ENCODE results near the gene IL1RAPL1. TPM values are rescaled to one million over a fixed set of nuclear protein-coding genes. Genes with fewer than 3 reads are reported as not detected.

IL1RAPL1 gene
- total and polyA plus RNA-seq, 9 of the 15 experiments (the other 6 are each of a cell fraction or from before 2014, with no cell fraction given), result 0.04 to 0.07 (median 0.04) TPM; not detected in 6

- Histone ChIP-seq H3K9ac (ENCODE audit: insufficient read depth in 1 of 2, low read depth in 2 of 2, low read length in 2 of 2) (no peak overlapping the region), H3K27me3 (ENCODE audit: control insufficient read depth in 2 of 2, insufficient read depth in 2 of 2, low read length in 2 of 2) (no peaks in the 10 kb centered on the region), H3K36me3 (ENCODE audit: control insufficient read depth, insufficient read depth, low read length) (no peaks in the 10 kb centered on the region), H3K4me3 (no peak overlapping the region), H3K27ac (ENCODE audit: extremely low read depth, low read depth, low read length) (no peak overlapping the region), H3K9me3 (replicated peaks; ENCODE audit: control insufficient read depth, insufficient read depth, low read depth, low read length) (no peaks in the 10 kb centered on the region), H2AFZ (ENCODE audit: low read depth, low read length) (no peak overlapping the region), H3K9me1 (ENCODE audit: control insufficient read depth, insufficient read depth, low read length) (no peaks in the 10 kb centered on the region), H3K4me1 (replicated peaks in 1 of 2; ENCODE audit: control insufficient read depth in 2 of 2, insufficient read depth in 2 of 2, low read length in 2 of 2) (no peaks in the 10 kb centered on the region), H4K20me1 (replicated peaks; ENCODE audit: control insufficient read depth, insufficient read depth, low read length) (no peaks in the 10 kb centered on the region), H3K79me2 (ENCODE audit: control insufficient read depth, insufficient read depth, low read length) (no peaks in the 10 kb centered on the region), H3K4me2 (ENCODE audit: insufficient read depth, low read length) (no peak overlapping the region)
- ChIA-PET CTCF (ENCODE audit: low intra/inter-chr PET ratio) (no interaction called here), POLR2A (no interaction called here)
- BruUV-seq (replicated peaks), result no TSS peak
- in situ Hi-C loops (cut with MboI), result no loop called here
- FAIRE-seq (no peak), DNase-seq (ENCODE audit: extremely low read depth in 1 of 4, low spot score in 3 of 4) (no peak), ATAC-seq (no peak)
- TF ChIP-seq PTRF (tag; IDR thresholded peaks at IDR 0.05) (no peak), OTX1 (CRISPR knock-in tag; IDR thresholded peaks at IDR 0.05) (no peak), CREB5 (CRISPR knock-in tag; IDR thresholded peaks at IDR 0.05) (no peak)
- intact Hi-C loops (cut with micrococcal nuclease), result no loop called here
- WGBS (ENCODE audit: insufficient coverage, low coverage, missing lambda C conversion rate), result 0% methylated on average over 2 of the region's 2 CpGs
Measured at GRCh38 chrX:29640106-29640505, 1052.9 kb downstream of the IL1RAPL1 start.

DNA sequence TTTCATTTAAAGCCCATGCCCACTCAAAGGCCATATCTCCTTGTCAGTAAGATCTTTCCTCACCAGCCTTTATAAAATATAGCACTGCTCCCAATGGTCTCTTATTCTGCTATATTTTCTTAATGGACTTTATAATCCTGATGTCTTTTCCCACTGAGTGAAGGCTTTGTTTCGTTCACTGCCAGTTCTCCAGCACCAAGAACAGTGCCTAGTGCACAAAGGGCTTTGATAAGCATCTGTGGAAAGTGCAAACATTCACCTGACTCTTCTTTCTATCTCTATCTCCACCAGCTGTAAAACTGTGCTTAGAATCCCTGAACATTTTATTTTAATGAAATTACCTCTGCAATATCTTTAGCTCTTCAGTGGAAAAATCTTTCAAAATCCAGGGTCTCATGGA lies 1054.2 kb downstream of the IL1RAPL1 start:
- H3K36me3 ChIP-seq (ENCODE audit: control insufficient read depth, insufficient read depth, low read length), result no peaks in the 10 kb centered on the region
- CTCF ChIA-PET (ENCODE audit: low intra/inter-chr PET ratio), result no interaction called here
- no peak overlapping the region for H3K4me3 ChIP-seq
- H3K4me2 ChIP-seq (ENCODE audit: insufficient read depth, low read length), result no peak overlapping the region
- POLR2A ChIA-PET, result no interaction called here
- WGBS (ENCODE audit: insufficient coverage, low coverage, missing lambda C conversion rate), result 7% methylated on average over 1 of the region's 1 CpG
- FAIRE-seq (no peak), DNase-seq (ENCODE audit: extremely low read depth in 1 of 4, low spot score in 3 of 4) (no peak), ATAC-seq (no peak)
- H3K9me3 ChIP-seq (replicated peaks; ENCODE audit: control insufficient read depth, insufficient read depth, low read depth, low read length), result no peaks in the 10 kb centered on the region
- H3K79me2 ChIP-seq (ENCODE audit: control insufficient read depth, insufficient read depth, low read length), result no peaks in the 10 kb centered on the region
- intact Hi-C loops (cut with micrococcal nuclease), result no loop called here
- H2AFZ ChIP-seq (ENCODE audit: low read depth, low read length), result no peak overlapping the region
- H3K9me1 ChIP-seq (ENCODE audit: control insufficient read depth, insufficient read depth, low read length), result no peaks in the 10 kb centered on the region
- no peak overlapping the region for H3K9ac ChIP-seq (ENCODE audit: insufficient read depth in 1 of 2, low read depth in 2 of 2, low read length in 2 of 2)
- no TSS peak for BruUV-seq (replicated peaks)
- no peaks in the 10 kb centered on the region for H3K4me1 ChIP-seq (replicated peaks in 1 of 2; ENCODE audit: control insufficient read depth in 2 of 2, insufficient read depth in 2 of 2, low read length in 2 of 2)
- no peaks in the 10 kb centered on the region for H4K20me1 ChIP-seq (replicated peaks; ENCODE audit: control insufficient read depth, insufficient read depth, low read length)
- in situ Hi-C loops (cut with MboI), result no loop called here
- no peak overlapping the region for H3K27ac ChIP-seq (ENCODE audit: extremely low read depth, low read depth, low read length)
- H3K27me3 ChIP-seq (ENCODE audit: control insufficient read depth in 2 of 2, insufficient read depth in 2 of 2, low read length in 2 of 2), result no peaks in the 10 kb centered on the region
- TF ChIP-seq FOXJ2 (tag; IDR thresholded peaks at IDR 0.05) (no peak), ZBTB40 (IDR thresholded peaks at IDR 0.05) (no peak), ZBTB40 (CRISPR knock-in tag; IDR thresholded peaks at IDR 0.05) (no peak)

Data from K562 (cell line).